ENCODE measurements around the gene FAM237B.

FAM237B gene

DNA sequence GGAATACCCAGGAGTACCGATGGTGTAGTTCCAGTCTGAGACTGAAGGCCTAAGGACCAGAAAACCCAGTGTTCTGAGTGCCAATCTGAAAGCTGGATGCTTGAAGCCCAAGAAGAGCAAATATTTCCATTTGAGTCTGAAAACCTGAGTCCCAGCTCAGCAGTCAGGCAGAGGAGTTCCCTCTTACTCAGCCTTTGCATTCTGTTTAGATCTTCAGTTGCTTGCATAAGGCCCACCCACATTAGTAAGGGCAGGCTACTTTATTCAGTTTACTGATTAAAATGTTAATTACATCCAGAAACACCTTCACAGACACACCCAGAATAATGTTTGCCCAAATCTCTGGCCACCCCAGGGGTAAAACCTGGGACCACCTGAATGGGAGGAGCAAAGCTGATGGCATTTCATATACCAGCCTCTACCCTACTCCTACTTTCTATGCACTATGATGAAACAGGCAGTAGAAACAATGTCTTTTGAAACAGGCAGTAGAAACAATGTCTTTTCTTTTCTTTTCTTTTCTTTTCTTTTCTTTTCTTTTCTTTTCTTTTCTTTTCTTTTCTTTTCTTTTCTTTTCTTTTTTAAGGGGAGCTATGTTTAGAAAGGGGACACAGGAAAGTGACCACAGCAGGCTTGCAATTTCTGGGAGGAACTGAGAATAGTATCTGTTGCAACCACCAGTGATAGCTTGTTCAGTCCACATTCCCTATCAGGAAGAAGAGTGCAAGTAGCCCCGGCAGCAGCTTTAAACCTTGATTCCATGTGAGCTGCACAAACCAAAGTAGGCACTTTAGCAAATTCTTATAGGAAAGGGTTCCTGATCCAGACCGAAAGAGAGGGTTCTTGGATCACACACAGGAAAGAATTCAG is 30.6 kb downstream of the FAM237B start:
- DNase-seq, result no peak

DNA sequence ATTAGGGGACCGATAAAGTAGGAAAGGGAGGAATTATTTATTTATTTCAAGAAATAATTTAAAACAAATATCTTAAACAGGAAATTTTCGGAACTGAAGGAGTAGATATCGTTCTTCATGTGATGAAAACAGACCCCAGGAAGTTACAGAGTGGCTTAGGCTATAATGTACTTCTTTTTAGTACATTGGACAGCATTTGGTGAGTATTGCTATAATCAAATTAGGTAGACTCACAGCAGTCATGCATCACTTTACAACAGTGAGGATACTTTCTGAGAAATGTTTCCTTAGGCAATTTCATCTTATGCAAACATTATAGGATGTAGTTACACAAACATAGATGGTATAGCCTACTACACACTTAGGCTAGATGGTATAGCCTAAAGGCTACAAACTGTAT is 33.0 kb downstream of the FAM237B start:
- no peak for DNase-seq

DNA sequence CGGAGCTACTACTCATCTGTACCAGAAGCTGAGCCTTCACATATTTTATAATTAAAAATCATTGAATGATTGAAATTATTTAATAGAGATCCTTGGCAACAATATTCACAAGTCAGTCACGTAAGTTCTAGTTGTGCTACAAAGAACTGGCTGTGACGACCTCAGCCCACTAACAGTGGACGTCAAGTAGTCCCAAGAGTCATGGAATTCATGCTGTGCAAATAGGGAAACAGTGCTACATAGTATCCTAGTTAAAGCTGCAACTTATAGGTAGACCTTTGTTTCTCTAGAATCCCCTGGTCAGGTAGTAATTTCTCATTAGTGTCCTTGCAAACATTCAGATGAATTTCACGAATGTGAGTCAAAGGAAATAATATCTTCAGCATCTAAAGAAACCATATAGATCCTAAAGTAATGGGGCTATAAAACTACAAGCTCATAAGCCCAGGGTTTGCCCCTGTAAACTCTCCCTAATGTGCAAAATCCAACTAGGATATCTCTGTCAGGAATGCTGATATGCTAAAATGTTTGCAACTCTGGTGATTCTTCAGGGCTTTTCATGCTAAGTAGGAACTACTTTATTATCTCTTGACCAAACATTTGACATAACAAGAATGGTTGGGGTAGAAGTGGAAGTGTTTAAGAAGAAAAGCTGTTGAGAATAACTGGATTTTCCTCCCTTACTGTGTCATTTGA is 44.9 kb downstream of the FAM237B start:
- DNase-seq, result no peak

DNA sequence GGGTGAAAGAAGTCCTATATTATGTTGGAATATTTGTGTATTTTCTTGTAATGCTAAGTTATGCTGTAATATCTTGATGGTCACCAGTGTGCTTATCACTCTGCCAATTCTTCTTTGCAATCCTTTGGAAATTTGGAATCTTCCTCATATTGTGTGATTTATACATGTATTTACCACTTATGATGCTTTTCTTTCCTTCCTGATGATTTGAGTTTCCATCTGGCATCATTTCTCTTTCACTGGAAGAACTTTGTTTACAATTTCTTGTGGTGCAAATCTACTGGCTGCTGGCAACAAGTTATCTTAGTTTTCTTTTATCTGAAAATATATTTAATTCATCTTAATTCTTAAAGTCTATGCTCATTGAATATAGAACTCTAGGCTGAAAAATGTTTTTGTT is 46.9 kb downstream of the FAM237B start:
- no peak for DNase-seq

DNA sequence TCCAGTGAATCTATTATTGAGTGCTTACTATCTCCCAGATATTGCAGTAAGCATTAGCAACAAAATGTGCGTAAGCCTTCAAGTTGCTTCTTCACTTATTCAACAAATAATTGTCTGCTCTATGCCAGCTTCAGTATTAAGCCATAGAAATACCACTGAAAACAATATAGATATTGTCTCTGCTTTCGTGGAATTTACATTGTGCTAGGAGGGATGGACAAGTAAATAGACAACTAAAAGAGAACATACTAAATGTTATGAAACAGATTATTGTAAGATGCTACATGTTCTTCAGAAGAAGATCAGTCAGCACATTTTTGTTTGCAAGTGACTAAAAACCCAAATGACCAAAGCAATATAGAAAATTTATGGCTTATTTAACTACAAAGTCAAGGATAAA is 48.9 kb downstream of the FAM237B start:
- DNase-seq, result no peak

DNA sequence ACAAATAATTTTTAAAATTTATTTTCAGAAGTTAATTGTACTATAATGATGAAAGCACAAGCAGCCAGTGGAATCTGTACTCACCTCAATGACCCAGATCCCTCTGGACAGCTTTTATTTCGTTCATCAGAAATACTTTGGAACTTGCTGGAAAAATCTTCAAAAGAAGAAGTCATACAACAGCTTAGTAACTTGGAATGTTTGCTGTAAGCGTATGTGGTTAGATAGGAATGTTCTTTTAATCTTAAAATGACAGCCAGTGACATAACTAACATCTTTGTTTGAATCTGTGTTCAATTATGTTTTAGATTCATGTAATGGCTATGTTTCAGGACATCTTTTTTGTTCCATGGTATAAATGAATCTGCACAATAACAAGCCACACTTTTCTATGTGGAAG is 49.4 kb downstream of the FAM237B start:
- no peak for DNase-seq

DNA sequence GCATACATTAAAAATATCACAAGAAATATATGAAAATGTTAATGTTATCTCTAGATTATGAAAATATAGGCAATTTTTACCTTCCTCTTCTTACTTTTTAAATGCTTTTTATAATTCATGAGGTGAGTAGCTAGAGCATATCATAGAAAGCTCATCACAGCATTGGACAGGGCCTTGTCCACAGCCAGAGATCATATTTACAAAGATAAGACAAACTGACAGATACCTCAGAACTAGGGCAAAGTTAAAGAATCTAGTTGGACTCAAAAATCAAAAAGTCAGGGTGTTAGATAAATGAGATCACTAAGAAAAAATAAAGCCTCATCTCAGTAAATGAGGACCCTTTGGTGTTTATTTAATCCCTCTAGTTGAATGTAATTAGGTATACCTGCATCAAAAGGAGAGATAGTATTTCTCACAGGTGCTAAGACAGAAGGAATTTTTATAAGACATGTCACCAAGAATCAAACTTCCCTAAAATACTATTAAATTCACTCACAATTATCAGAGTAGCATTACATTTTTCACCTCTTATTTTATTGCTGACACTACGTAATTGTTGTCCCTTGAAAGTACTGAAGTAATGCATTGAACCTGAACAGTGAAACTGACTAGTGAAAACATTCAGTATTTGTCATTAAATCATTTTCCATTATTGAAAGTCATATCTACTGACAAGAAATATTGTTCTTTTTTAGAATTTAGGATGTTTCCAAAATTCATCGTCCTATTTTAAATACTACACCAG is 50.5 kb downstream of the FAM237B start:
- no peak for DNase-seq

DNA sequence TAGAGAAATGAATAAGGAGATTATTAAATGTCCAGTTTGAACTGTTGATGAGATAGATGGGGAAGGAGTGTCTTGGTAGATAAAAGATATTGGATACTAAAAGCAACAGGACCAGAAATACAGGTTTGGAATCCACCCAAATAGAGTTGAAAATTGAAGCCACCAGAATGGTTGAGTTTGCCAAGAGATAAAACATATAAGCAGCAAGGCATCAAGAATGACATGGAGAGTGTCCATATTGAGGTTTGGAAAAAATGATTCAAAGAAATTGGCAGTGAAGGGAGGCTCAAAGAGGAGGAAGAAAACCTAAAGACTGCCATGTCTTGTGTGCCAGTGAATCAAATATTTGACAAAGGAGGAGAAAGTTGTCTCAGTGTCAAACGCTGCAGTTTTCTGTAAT is 51.9 kb downstream of the FAM237B start:
- DNase-seq, result no peak

DNA sequence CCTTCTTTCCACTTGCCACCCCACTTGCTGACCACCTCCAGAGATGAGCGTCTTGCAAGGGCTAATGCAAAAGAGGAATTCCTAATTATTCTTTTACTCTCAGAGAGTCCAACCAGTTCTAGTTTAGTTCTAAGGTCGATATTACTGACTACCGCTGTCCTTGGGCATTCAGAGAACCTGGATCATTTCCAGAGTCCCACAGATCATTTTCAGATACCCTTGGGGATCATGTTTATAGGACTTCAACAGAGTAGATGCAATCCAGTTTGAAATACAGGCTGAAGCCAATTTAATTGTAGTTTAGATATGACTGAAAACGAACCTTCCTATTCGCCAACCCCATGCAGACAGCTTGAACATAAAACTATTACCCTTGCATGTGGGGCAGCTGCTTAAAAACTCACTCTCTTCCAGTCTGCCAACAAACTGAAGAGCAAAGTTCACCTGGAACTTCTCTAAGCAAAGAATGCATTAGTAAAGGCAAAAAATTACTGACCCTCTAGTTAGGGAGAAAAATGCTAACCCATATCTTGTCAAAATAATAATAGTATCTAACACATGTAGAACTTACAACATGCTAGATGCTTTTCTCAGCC is 53.7 kb downstream of the FAM237B start:
- no peak for DNase-seq

DNA sequence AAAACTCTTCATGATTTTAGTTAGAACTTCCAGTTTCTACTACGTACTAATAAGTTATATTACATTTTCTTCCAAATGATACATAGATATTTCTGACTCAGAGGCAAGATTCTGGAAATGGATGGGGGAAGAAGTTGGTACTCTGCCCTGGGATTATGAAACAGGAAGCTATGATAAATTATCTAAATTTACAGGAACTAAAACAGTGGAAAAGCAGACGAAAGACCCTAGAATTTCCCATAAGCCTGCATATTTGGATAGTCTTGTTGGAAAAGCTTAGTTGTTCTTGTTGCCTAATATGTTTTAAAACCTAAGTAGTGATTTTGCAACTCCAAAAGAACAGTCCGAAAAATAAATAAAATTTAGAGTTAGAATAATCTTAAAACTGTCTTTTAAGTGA is 54.3 kb downstream of the FAM237B start:
- DNase-seq, result no peak

Data from GOT3 (cell line).